HG03039 (cell line): ENCODE results near the gene MYCL.
"Not testable (repeated sequence)": the region's sequence is repeated elsewhere in the genome, so short reads cannot be mapped to it uniquely, and the experiment has no call there.

ENCODE experiments used
- ATAC-seq: cut with Tn5 transposase; IDR thresholded peaks from one replicate; pipeline ENCODE4 v1.9.1; 2021; ENCODE audit warnings: mild to moderate bottlenecking, moderate library complexity; ENCODE audit not compliant: unreplicated experiment

MYCL gene

GRCh38 chr1:39892601-39893595 lies 8.8 kb downstream of the MYCL start:
- ATAC-seq = no peak

DNA sequence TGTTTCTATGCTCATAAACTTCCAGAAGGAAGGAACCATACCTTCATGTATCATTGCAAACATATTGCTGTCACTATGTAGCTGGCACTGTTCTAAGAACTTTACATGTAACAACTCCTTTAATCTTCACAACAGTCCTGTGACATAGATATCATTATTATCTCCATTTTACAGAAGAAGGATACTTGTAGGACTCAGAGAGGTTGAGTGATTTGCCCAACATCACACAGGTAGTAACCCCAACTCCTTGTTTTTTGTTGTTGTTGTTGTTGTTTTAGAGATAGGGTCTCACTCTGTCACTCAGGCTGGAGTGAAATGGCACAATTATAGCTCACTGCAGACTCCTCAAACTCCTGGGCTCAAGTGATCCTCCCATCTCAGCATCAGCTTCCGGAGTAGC lies 10.8 kb downstream of the MYCL start:
- no peak for ATAC-seq

GRCh38 chr1:39890273-39890672 lies 11.4 kb downstream of the MYCL start:
- no peak for ATAC-seq

DNA sequence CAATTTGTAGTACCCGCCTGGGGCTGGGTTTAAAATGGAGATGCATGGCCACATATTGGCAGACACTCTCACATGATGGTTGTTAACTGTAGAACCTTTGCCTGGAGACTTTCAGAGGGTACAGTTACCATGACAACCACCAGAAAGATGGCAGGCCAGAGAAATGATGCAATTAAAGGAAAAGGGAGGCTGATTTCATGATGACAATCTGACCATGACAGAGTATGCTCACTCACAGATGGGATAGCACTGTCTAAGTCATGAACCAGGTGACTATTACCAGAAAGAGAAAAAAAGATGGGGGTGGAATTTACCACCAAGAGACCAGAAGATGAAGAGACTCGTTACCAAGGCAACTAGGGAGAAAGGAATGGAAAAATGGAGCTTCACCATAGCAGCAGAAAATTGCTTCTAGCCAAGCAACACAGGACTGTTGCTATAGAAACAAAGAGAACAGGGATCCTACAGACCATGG lies 14.9 kb downstream of the MYCL start:
- ATAC-seq = no peak

DNA sequence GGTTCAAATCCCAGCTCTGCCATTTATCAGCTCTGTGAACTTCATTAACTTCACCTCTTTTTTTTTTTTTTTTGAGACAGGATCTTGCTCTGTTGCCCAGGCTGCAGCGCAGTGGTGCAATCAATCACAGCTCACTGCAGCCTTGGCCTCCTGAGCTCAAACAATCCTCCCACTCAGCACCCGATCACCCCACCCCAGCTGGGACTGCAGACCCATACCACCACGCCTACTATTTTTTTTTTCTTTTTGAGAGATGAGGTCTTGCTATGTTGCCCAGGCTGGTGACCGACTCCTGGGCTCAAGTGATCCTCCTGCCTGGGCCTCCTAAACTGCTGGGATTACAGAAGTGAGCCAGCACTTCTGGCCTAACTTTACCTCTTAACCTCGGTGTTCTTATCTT lies 16.2 kb downstream of the MYCL start:
- ATAC-seq = no peak

DNA sequence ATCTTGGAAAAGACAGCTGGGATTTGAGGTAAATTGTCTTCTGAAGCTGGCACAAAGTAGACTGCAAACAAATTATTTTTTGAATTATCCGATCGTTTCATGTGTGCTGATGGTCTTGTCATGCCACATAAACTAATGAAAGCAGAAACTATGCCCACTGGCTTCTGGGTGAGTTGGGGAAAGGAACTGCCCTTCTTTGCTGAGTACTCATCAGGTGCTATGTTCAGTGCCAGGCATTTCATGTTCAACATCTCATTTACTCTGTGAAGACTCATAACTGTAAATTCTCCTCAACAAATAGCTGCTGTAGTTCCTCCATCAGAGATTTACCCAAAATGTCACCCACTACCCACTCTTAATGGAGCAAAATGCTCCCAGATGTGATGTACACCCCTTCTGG lies 19.6 kb downstream of the MYCL start:
- no peak for ATAC-seq

- ATAC-seq = no peak
Observed at GRCh38 chr1:39877980-39878956, 23.4 kb downstream of the MYCL start.

- ATAC-seq = no peak
Observed at GRCh38 chr1:39877231-39877778, 24.4 kb downstream of the MYCL start.

DNA sequence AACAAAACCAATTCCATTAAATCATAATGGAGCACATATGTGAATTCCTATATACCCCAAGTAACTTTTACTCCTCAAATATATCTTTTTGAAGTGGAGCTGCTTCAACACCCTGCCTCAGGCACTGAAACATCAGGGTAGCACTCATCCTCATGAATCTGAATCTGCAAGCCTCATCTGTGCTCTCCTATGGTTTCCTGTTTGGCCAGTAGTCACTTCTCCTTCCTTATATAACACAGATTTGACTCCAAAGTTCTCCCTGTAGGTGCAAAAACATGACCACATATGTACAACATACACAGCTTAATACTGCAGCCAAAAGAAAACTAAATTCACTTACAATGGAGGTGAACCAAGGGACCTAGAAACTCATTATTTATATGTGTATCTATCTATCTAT lies 25.6 kb downstream of the MYCL start:
- no peak for ATAC-seq

DNA sequence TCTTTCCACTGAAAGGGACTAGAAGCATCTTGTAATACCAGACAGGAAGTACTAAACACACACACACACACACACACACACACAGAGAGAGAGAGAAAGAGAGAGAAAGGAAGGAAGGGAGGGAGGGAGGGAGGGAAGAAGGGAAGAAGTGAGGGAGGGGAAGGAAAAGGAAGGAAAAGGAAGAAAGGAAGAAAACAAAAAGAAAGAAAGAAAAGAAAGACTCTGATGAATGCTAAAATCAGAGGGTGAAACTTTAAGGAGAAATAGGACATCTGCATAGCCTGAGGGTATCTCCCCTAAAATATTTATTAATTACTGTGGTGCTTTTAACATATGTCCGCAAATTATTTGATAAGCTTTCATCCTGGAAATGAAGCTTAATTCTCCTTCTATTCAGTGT lies 29.0 kb downstream of the MYCL start:
- ATAC-seq = no peak

DNA sequence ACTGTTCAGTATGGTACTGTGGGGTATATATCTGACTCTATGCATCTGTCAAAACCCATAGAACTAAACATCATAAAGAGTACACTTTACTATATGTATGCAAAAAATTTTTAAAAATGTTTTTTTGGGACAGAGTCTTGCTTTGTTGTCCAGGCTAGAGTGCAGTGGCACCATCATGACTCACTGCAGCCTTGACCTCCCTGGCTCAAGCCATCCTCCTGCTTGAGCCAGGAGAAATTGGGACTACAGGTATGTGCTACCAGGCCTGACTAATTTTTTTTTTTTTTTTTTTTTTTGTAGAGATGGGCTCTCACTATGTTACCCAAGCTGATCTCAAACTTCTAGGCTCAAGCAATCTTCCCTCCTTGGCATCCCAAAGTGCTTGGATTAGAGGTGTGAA lies 29.9 kb downstream of the MYCL start:
- no peak for ATAC-seq

- not testable (repeated sequence) for ATAC-seq
Observed at GRCh38 chr1:39871043-39871442, 30.7 kb downstream of the MYCL start.

- not testable (repeated sequence) for ATAC-seq
Observed at GRCh38 chr1:39869538-39870112, 32.1 kb downstream of the MYCL start.

DNA sequence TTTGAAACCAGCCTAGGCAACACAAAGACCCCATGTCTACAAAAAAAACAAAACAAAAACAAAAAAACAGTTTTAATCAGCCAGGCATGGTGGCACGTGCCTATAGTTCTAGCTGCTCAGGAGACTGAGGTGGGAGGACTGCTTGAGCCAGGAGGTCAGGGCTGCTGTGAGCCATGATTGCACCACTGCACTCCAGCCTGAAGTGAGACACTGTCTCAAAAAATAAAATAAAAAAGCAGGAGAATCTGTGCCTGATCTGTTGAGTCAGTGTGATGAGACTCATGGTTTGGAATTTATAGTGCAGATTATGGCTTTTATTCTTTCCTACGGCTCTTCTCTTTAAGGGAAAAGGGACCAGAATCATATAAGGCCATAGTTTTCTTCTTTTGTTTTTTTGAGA lies 35.0 kb downstream of the MYCL start:
- ATAC-seq = no peak

- ATAC-seq = no peak
Observed at GRCh38 chr1:39865762-39866161, 36.0 kb downstream of the MYCL start.

GRCh38 chr1:39863177-39863576 lies 38.5 kb downstream of the MYCL start:
- no peak for ATAC-seq

DNA sequence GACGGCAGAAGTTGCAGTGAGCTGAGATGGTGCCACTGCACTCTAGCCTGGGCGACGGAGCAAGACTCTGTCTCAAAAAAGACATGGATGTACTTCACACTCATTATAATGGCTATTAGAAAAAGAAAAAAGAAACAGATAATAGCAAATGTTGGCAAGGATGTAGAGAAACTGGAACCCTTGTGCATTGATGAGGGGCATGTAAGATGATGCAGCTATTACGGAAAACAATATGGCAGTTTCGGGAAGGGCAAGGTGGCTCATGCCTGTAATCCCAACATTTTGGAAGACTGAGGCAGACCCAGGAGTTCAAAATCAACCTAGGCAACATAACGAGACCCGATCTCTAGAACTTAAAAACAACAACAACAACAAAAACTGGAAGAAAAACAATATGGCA lies 40.7 kb downstream of the MYCL start:
- ATAC-seq = no peak

DNA sequence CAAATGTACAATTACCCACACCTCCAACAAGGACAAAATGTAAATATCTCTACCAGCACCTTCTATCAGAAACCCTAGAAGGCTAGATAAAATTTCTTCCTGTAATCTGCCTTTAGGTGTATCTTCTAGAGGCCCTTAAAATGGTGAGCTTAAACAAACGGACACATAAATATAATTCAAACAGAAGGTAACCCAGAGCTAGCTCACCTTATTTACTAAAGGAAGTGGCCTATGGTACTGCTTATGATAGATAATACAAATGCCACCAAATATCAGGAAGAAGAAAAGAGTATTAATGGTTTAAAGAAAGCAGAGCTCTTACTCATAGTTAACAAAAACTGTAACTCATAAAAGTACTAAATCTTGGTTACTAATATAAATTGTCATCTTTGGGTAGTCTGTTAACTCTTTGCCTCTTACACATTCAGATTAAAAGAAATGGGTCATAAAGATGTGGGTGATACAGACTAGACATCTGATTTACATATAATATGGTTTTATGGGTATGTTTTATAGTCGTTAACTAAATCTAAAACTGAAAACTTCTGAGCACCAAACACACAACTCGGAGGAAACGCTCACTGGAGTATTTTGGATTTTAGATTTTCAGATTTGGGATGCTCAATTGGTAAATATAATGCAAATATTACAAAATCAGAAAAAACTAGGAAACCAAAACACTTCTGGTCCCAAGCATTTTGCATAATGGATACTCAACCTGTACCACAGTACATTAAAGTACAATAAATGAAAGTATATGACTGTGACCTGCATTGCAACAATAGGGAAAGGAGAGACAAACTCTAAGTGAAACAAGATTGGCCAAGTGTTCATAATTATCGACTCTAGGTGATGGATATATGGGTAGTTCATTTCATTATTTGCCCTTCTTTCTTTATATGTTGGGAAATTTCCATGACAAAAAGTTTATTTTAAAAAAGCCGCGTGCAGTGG lies 41.6 kb downstream of the MYCL start:
- ATAC-seq = no peak

- ATAC-seq = no peak
Observed at GRCh38 chr1:39858315-39858714, 43.4 kb downstream of the MYCL start.
